Epithelial cell of esophagus (primary cell): ENCODE measurements around the gene TMPRSS6.

Experiments used
- DNase-seq: peaks from one replicate; pipeline ENCODE4 v3.0.0; 2010; ENCODE audit warnings: low read depth
- H3K4me3 ChIP-seq: 2 replicates; pipeline ENCODE4 v1.5.1; 2011; ENCODE audit warnings: mild to moderate bottlenecking, low read length, control low read depth
- TF ChIP-seq, protein P1 (sequence below): IDR thresholded peaks from 2 replicates; pipeline ENCODE4 v1.5.1; 2011; ENCODE audit warnings: low read depth, mild to moderate bottlenecking, low read length, control low read depth, inconsistent platforms; ENCODE audit not compliant: insufficient read depth; ENCODE audit errors: missing control alignments

Gene TMPRSS6

DNA sequence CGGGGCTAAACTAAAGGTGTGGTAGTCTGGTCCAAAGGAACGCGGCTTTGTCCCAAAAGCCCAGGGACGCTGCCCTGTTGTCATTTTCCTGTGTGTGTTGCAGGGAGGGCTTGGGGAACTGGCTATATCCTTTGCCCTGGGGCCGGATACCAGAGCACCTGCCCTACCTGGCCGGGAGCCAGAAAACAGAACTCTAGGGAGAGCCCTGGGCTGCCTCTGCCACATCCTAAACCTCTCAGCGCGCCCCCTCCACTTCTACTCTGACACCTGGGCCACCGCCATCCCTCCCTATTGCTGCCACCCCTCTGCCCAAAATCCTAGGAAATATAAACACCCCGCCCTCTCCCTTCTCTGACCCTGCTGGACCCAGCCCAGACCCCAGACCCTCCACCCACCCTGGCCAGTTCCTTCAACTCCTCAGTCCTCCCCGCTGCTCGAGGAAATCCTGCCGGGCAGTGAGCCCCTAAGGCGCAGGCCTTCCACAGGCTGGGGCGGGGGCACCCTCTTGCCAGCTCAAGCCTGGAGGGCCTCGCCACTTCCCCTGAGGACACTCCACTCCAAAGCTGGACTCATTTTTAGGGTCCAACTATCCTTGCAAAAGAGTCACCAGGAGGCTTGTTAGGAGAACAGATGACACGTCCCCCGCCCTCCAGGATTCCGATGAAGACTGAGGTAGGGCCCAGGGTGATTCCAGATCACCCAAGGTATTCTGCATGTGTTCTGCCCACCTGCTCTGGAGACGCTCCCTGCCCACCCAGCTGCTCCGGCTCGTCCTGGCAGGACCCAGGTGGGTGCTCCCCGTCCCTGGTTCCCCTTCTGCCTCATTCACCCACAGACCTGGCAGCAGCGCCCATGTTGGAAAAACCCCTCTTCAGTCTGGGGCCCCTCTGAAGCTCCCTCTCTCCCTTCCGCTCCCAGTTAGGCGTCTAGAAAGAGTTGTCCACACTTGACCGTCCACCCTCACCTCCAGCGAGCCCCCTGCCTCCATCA, 45.8 kb downstream of the TMPRSS6 start:
- TF ChIP-seq, protein P1, sequence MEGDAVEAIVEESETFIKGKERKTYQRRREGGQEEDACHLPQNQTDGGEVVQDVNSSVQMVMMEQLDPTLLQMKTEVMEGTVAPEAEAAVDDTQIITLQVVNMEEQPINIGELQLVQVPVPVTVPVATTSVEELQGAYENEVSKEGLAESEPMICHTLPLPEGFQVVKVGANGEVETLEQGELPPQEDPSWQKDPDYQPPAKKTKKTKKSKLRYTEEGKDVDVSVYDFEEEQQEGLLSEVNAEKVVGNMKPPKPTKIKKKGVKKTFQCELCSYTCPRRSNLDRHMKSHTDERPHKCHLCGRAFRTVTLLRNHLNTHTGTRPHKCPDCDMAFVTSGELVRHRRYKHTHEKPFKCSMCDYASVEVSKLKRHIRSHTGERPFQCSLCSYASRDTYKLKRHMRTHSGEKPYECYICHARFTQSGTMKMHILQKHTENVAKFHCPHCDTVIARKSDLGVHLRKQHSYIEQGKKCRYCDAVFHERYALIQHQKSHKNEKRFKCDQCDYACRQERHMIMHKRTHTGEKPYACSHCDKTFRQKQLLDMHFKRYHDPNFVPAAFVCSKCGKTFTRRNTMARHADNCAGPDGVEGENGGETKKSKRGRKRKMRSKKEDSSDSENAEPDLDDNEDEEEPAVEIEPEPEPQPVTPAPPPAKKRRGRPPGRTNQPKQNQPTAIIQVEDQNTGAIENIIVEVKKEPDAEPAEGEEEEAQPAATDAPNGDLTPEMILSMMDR = no peak
- no peak overlapping the region for H3K4me3 ChIP-seq
- no peak for DNase-seq

GRCh38 chr22:37062702-37063381, 46.7 kb downstream of the TMPRSS6 start:
- TF ChIP-seq, protein P1 = no peak
- no peak for DNase-seq

GRCh38 chr22:37062376-37062675, 47.2 kb downstream of the TMPRSS6 start:
- no peak overlapping the region for H3K4me3 ChIP-seq
- TF ChIP-seq, protein P1 = no peak
- no peak for DNase-seq

More at GRCh38 chr22:37062702-37063381, 46.7 kb downstream of the TMPRSS6 start:
- H3K4me3 ChIP-seq = no peak overlapping the region

- TF ChIP-seq, protein P1 = no peak
- DNase-seq = no peak
- H3K4me3 ChIP-seq = no peak overlapping the region
Observed at GRCh38 chr22:37061611-37062375, 47.7 kb downstream of the TMPRSS6 start.

DNA sequence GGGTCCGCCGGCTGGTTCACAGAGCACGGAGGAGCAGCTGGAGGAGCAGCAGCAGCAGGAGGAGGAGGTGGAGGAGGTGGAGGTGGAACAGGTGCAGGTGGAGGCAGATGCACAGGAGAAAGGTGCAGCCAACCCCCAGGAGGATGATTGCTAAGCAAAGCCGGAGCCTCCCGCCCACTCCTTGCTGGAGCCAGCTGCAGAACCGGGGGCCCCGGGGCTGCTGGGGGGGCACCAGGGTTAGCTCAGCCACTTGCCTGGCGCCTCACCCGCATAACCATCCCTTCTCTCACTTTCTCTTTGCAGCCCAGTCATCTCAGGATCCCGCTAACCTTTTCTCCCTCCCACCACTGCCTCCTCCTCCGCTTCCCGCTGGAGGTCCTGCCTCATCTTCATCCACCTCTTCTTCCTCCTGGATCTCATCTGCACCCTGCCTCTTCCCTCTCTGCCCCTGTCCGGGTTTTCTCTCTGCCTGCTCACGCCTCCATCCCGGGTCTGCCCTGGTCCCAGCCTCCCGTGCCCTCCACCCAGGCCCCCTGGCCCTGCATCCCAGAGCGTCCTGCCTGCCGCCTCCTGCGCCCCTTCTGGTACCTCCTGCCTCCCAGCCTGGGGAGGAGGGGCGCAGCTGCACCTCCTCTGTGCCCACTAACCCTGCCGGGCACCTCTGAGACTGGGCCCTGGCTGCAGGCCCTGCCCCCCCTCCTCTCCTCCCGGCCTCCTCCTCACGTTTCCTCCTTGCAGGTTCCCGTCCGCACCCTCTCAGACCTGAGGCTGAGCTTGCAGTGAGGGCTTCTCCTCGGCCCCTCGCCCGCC, 48.5 kb downstream of the TMPRSS6 start:
- TF ChIP-seq, protein P1 = no peak
- H3K4me3 ChIP-seq = no peak overlapping the region
- DNase-seq = no peak

- H3K4me3 ChIP-seq = no peak overlapping the region
- DNase-seq = no peak
- TF ChIP-seq, protein P1 = no peak
Observed at GRCh38 chr22:37059876-37060449, 49.5 kb downstream of the TMPRSS6 start.
